ENCODE data around the gene ANKMY2.

ANKMY2 gene

GRCh38 chr7:16645593-16646471, at the start of gene ANKMY2, which contains the start of gene BZW2:
Gene ANKMY2, minus strand, starts transcription at chr7:16645754. Its CDS starts 181 bp downstream, at chr7:16645573.
Gene BZW2, plus strand, starts transcription at chr7:16646181. Its CDS starts 19,263 bp downstream, at chr7:16665444.
- peak; percentile 72 for DNase-seq (ENCODE audit: low read depth)
- H3K4me3 ChIP-seq (ENCODE audit: low read depth, low read length), result peak within 1 kb of the TSS; percentile 75
- no peak for TF ChIP-seq CTCF (IDR thresholded peaks at IDR 0.05; ENCODE audit: low read depth, low read length, missing control alignments)

GRCh38 chr7:16694806-16695205, 49.3 kb upstream of the ANKMY2 start:
- no peak for TF ChIP-seq CTCF (IDR thresholded peaks at IDR 0.05; ENCODE audit: low read depth, low read length, missing control alignments)
- H3K4me3 ChIP-seq (ENCODE audit: low read depth, low read length), result no peak overlapping the region
- no peak for DNase-seq (ENCODE audit: low read depth)

GRCh38 chr7:16693601-16694318, 48.2 kb upstream of the ANKMY2 start:
- no peak for TF ChIP-seq CTCF (IDR thresholded peaks at IDR 0.05; ENCODE audit: low read depth, low read length, missing control alignments)
- no peak overlapping the region for H3K4me3 ChIP-seq (ENCODE audit: low read depth, low read length)
- no peak for DNase-seq (ENCODE audit: low read depth)

GRCh38 chr7:16691241-16691640, 45.7 kb upstream of the ANKMY2 start:
- H3K4me3 ChIP-seq (ENCODE audit: low read depth, low read length), result no peak overlapping the region
- no peak for DNase-seq (ENCODE audit: low read depth)
- no peak for TF ChIP-seq CTCF (IDR thresholded peaks at IDR 0.05; ENCODE audit: low read depth, low read length, missing control alignments)

GRCh38 chr7:16688249-16688648, 42.7 kb upstream of the ANKMY2 start:
- H3K4me3 ChIP-seq (ENCODE audit: low read depth, low read length), result no peak overlapping the region
- no peak for DNase-seq (ENCODE audit: low read depth)
- no peak for TF ChIP-seq CTCF (IDR thresholded peaks at IDR 0.05; ENCODE audit: low read depth, low read length, missing control alignments)

- TF ChIP-seq CTCF (IDR thresholded peaks at IDR 0.05; ENCODE audit: low read depth, low read length, missing control alignments), result no peak
- H3K4me3 ChIP-seq (ENCODE audit: low read depth, low read length), result no peak overlapping the region
- DNase-seq (ENCODE audit: low read depth), result no peak
Observed at GRCh38 chr7:16685535-16685934, 40.0 kb upstream of the ANKMY2 start.

Measured in GM12864 (cell line).